HG03432 (cell line): ENCODE results near the gene CD44.
"Not testable (repeated sequence)": the region's sequence is repeated elsewhere in the genome, so short reads cannot be mapped to it uniquely, and the experiment has no call there.

Experiments
- ATAC-seq: cut with Tn5 transposase; IDR thresholded peaks from one replicate; pipeline ENCODE4 v1.9.1; 2021; ENCODE audit warnings: mild to moderate bottlenecking, moderate library complexity; ENCODE audit not compliant: unreplicated experiment

The CD44 gene

GRCh38 chr11:35138943-35139721 lies at the start of gene CD44:
TSS of gene CD44 (plus strand) at chr11:35139171. CDS start at chr11:35139304, 133 bp downstream.
- ATAC-seq: peak; percentile 44

- ATAC-seq: peak; percentile 79
Measured at GRCh38 chr11:35089666-35090065, 49.3 kb upstream of the CD44 start.

GRCh38 chr11:35090125-35090524 lies 48.8 kb upstream of the CD44 start:
- peak; percentile 27 for ATAC-seq

- not testable (repeated sequence) for ATAC-seq
Measured at GRCh38 chr11:35090991-35091390, 48.0 kb upstream of the CD44 start.

GRCh38 chr11:35096723-35097122 lies 42.2 kb upstream of the CD44 start:
- no peak for ATAC-seq

DNA sequence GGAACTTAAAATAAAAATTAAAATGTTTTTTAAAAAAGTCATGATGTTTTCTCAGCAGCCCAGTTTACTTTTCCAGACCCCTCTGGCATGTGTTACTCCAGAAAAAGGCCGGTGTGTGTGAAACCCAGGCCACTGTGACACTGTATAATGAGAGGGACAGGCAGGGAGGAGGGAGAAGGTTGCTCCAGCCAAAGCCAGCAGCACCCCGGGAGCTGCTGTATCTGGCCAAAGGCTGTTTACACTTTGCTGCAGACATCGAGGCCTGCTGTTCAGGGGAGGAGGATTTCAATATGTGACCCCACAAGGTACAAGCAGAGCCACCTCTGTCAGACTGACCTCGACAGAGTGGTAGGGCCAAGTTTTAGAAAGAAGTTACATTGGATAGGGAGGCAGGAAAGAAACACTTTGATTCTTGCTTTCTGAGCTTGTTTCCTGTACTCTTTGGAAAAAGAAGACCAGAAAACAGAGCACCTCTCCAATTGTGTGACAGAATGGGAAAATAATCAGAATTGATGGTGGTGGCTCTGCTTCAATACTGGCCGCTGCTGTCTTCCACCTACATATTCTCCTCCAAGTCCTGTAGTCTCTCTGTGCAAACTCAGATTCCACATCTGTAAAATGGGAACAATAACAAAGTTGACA lies 41.0 kb upstream of the CD44 start:
- no peak for ATAC-seq

DNA sequence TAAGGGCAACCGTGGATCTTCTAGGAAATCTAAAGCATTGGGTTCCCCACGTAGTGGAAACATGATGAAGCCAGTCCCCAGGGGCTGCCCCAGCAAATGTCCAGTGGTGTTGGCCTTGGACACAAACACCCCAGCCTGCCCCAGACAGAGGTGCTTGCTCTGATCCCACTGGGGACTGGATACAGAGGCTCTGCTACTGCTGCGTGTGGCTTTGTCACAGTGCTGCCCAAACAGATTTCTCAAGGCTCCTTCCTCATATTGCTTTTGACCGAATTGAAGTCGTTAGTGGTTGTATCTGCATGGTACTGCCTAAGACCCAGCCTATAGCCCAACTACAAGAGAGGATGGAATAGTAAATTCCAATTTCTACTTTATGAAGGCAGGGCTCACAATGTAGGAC lies 40.1 kb upstream of the CD44 start:
- no peak for ATAC-seq

- no peak for ATAC-seq
Measured at GRCh38 chr11:35099278-35100012, 39.5 kb upstream of the CD44 start.

GRCh38 chr11:35100013-35100383 lies 39.0 kb upstream of the CD44 start:
- no peak for ATAC-seq

DNA sequence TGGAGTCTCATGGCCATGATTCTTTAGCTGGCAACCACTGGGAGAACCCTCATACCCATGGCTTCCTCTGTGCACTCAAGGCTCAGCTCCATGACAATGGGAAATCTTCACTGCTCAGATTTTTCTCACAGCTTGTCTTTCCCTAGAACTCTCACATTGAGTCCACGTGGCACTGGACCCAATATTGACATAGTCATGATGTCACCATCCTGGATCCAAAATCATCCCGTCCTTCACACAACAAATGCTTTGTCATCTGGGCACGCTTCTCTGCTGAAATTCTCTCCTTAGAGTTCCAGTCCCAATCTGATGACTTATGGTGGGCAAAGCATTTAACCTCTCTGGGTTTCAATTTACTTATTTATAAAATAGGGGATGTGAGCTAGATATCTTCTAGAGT lies 37.7 kb upstream of the CD44 start:
- ATAC-seq: no peak

- ATAC-seq: no peak
Measured at GRCh38 chr11:35102267-35102666, 36.7 kb upstream of the CD44 start.

DNA sequence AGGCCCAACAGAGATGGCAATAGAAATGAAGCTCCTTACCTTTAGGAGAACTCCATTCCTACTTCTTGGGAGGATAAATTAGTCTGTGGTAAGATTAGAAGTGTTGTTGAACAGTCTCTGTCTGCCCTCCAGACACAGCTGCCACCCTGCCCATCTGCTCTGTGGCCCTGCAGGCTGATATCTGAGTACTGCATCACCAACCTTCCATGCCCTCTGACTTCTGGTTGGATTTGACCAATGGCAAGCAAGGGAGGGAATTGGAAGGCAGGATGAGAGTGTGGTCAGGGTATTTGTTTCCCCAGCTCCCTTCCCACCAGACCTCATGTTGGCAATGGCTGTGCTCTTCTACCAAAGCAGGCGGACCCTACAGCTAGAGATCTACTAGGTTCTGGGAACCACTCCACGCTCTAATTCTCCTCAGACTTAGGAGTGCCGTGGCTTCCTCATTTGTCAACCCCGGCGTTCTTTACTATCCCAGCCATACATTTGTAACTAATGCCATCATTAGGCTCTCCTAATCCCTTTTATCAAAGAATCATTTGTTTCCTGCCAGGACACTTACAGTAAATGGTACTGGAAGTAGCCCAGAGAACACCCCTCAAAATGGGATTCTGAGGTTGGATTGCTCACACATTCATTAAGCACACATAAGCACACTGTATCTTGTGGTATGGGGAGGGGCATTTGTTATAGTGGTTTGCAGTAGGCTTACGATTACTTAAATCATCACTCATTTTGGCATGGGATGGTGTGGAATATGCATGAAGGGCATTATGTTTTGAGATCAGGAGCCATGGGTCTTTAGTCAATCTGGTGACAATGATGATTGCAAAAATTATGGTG lies 35.4 kb upstream of the CD44 start:
- ATAC-seq: no peak

- no peak for ATAC-seq
Measured at GRCh38 chr11:35104655-35105054, 34.3 kb upstream of the CD44 start.

- ATAC-seq: no peak
Measured at GRCh38 chr11:35105319-35106079, 33.5 kb upstream of the CD44 start.

DNA sequence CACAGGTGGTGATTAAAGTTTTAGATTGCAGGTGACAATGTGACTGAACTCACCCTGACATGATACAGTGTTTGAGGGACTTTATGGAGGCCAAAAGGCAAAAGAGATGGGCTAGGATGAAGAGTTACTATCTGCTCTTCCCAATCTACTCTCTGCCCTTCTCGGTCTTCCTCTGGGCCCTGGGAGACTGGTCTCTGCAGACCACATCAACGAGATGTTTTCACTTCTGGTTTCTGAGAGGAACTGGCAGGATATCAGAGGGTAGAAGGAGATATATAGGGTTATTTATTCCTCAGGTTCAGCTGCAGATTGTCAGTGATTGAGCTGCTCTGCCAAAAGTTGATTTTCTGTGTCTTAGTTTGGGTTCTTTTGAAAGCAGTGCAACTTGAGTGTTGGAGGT lies 32.4 kb upstream of the CD44 start:
- ATAC-seq: peak; percentile 94

GRCh38 chr11:35107861-35108260 lies 31.1 kb upstream of the CD44 start:
- no peak for ATAC-seq

GRCh38 chr11:35108336-35108735 lies 30.6 kb upstream of the CD44 start:
- ATAC-seq: not testable (repeated sequence)

- no peak for ATAC-seq
Measured at GRCh38 chr11:35109041-35109440, 29.9 kb upstream of the CD44 start.

DNA sequence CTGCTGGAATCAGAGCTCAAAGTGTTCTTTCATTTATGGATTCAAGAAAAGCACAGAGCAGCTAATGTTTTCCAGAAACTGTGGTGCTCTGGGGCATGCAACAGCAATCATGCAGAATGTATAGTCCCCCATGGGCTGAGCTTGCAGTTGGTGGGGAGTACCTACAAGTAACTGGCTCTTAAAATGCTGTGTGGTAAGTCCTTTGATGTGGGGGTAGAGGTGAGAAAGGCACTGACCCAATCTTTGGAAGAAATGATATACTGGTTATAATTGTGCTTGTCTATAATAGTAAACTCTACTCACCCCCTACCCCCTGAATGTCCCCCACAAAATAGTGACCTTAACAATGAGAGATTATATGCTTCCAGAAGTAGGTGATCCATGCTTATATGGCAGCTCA lies 29.1 kb upstream of the CD44 start:
- ATAC-seq: no peak
